ENCODE data around the gene HSPH1.
"Not testable (repeated sequence)": the region's sequence is repeated elsewhere in the genome, so short reads cannot be mapped to it uniquely, and the experiment has no call there.

Gene HSPH1

DNA sequence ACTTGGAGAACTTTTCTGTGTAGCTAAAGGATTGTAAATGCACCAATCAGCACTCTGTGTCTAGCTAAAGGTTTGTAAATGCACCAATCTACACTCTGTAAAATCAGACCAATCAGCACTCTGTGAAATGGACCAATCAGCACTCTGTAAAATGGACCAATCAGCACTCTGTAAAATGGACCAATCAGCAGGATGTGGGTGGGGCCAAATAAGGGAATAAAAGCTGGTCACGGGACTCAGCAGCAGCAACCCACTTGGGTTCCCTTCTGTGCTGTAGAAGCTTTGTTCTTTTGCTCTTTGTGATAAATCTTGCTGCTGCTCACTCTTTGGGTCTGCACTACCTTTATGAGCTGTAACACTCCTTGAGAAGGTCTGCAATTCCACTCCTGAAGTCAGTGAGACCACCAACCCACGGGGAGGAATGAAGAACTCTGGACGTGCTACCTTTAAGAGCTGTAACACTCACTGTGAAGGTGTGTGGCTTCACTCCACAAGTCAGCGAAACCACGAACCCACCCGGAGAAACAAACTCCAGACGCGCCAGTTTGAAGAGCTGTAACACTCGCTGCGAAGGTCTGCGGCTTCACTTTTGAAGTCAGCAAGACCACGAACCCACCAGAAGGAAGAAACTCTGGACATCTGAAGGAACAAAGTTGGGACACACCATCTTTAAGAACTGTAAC lies 16.2 kb upstream of the HSPH1 start:
- not testable (repeated sequence) for DNase-seq (ENCODE audit: low read depth in 2 of 2)

DNA sequence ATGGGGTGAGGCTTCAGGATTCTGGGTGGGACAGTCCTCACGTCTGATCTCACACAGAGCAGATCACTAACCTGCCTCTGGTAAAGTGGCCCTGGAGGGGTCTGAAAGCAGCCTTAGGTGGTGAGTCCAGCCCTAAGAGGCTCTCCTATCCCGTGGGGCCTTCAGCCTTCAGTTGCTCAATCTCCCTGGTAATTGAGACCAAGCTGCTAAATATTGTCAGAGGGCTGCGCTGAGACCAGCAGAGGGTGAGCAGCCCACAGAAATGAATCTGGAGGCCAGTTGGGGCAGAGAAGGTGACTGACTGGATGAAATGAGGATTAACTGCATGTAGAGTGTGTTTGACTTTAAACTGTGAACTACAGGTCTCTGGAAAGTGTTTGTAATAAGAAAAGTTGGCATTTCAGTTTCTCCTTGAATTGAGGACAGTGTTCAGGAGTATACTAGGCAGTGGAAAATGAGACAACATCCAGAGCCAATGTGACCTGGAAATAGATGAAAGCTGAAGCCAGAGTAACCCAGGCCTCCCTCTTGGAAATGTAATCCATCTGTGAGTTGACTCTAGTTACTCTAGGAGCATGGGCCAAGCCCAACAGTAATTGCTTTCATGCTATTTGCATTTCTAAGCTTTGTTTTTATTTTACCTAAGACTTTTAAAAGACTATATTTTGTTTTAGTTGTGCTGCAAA lies 14.3 kb upstream of the HSPH1 start:
- no peak for DNase-seq (ENCODE audit: low read depth in 2 of 2)

DNA sequence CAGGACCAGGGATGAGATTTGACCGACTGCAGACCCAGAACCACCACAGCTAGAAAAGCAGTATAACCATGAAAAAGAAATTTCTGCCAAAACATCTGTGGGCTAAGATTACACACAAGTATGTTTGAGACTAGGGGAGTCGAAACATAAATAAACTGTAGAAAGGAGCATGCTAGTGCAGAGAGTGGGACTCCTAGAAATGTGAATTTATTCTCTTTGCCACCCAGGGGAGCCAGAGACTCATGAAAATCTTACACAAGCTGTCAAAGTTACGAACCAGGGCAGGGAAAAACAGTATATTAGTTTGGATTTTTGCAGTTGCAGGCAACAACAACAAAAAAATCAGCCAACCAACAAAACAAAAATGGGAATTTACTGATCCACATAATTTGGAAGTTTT lies 12.3 kb upstream of the HSPH1 start:
- DNase-seq (ENCODE audit: low read depth in 2 of 2), result no peak

DNA sequence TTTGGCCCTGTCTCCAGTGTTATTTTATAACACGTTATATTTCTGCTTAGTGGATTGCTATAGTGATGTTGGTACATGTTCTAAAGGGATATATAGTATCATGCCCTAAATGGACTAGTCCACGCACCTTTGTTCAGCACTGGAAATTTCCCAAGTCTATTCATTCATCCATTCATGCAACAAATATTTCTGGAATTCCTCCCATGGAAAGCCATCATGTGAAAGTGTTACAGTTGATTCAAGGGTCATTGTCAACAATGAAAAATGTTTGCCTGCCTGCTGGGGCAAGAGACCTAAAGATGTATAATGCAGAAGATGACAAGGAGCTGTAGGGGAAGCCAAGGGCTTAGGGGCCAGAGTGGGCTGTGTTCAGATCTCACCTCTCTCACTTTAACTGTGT lies 10.8 kb upstream of the HSPH1 start:
- no peak for DNase-seq (ENCODE audit: low read depth in 2 of 2)

DNA sequence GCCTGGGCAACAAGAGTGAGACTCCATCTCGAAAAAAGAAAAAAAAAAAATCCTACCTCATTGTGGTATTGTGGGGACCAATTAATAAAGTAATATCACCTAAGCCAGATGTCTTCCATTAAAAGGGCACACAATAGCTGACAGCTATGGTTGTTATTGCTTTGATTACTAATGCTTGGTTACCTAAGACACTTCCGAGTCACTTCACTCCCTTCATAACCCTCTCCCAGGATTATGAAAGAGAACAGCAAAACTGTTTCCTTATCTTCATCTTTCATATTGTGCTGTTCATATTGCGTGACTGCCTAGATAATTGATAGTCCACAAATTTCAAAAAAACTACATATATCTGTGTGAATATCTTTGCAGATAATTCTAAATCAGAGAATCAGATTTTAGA lies 10.3 kb upstream of the HSPH1 start:
- no peak for DNase-seq (ENCODE audit: low read depth in 2 of 2)

DNA sequence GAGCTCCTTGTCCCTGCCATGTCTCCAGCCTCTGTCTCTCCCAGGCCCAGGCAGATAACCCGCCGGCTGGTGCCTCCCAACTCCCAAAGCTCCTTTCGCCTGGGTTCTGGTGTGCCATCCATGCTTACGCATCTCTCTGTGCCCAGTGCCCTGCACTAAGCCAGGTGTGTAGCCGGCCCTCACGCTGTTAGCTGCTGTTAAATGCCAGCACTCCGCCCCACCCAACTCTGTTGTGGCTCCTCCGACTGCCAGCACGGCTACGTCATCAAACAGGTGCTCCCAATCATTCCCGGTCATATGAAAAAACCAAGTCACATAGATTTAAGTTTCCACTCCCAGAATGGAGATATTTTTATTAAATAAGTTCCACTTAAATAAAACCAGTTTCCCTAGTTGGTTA lies 7.0 kb upstream of the HSPH1 start:
- no peak for DNase-seq (ENCODE audit: low read depth in 2 of 2)

DNA sequence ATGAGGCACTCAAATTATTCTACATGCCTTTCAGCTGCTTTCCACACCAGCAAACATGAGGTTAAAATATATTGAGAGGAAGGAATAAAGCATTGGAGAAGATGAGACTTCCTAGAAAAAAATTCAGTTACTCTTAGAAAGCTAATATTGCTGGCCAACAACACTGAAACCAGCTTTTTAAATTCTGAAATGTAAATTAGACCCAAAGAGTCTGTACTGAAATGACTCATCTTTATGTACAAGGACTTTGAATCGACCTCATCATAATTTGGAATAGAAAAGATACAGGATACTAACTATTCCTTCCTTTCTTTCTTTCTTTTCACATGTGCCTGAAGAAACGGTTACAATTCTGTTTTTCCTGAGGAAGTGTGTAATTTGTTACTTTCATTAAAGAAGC lies 6.5 kb upstream of the HSPH1 start:
- DNase-seq (ENCODE audit: low read depth in 2 of 2), result no peak

DNA sequence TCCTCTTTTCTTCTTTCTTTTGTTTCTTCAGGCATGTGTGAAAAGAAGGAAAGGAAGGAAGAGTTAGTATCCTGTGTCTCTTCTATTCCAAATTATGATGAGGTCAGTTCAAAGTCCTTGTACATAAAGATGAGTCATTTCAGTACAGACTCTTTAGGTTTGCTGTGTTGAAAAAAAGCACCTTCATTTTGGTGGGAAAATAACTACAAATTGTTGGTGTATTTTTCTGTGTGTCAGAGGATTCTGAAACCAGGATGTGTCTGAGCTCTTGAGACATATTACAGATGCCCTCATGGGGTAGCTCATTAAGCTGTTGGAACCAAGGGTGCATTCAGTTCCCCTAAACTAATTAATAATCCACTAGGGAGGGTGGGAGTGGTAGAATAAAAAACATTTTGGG lies 5.8 kb upstream of the HSPH1 start:
- DNase-seq (ENCODE audit: low read depth in 2 of 2), result no peak

DNA sequence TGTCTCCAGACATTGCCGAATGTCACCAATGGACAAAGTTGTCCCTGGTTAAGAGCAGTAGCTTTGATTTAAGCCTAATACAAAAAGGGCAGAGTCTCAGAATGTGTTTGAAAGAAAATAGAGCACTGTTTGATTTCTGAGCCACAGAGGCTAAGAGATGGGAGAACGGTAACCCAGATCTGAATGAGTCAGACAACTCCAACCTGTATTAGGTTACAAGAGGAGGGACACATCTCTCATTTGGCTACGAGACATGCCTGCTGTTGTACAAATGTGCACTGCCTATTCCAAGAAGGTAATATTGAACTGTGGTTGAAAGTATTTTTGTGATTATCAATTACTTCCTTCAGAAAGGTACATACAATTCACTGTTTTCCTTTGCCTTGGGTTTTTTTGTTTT lies 4.9 kb upstream of the HSPH1 start:
- DNase-seq (ENCODE audit: low read depth in 2 of 2), result no peak

DNA sequence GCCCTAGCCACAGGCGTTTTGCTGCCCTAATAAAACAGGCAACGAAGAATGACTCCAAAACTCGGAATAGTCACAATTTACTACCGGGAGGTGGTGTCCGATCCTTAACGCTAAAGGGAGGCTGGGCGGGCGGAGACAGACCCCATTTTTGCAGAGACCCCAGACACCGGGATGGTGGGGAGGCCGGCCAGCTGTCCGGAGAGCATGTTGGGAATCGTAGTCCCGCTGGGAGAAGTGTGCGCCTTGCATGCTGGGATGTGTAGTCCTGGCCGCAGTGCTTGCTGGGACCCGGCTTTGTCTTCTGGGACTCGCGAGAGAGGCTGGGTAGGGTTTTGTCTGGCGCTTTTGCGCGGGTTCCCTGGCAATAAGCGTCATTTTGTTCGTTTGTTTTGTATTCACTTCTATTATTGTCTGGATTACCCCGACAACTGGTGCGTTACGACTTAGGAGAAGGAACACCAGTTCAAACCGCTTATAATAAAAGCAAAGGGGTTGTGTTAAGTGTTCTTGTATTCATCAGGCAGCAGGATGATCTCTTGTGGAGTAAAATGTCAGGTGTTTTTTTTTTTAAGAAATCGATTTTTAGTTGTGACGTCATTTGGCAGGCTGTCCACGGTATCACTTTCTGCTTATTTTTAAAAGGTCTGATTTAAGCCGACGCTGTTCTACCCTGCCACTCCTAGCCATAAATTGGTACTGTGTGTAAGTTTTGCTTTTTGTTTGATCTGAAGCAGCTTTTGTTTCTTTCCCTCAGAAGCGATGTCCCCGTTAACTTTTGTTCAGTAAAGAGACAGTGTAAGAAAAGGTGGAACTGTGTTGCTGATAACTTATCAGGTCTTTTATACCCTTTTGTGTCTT lies 676 bp upstream of the HSPH1 start:
- DNase-seq (ENCODE audit: low read depth in 2 of 2), result peak; percentile 81 to 89

DNA sequence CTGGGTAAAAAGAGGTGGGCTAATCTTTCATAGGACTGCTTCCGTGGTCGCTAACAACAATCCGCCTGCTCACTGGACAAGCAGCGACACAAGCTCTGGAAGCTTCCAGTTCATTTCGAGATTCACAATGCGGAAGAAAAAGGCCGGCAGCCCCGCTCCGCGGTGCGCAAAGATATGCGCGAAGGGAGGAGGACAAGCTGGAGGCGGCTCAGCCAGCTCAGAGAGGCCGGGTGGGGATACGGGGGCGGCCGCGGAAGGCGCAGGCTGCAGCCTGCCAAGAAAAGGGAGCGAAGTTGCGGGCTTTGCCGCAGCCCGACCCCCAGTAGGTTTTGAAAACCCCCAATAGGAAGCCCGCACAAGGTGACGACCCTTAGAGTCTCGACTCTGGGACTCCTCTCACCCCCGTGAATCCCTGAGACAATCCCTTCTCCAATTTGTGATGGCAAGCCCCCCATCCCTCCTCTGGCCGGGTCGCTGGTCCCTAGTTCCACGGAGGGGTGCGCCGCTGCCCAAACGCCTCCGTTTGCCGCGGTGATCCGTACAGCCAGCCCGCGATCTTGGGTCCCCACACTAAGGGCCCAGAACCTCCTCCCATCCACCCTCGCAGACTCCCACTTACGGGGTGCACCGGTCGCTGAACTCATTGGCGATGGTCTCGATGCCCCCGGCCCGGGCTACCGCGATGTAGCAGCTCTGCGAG lies 697 bp downstream of the HSPH1 start:
- DNase-seq (ENCODE audit: low read depth in 2 of 2), result peak; percentile 41 to 57

DNA sequence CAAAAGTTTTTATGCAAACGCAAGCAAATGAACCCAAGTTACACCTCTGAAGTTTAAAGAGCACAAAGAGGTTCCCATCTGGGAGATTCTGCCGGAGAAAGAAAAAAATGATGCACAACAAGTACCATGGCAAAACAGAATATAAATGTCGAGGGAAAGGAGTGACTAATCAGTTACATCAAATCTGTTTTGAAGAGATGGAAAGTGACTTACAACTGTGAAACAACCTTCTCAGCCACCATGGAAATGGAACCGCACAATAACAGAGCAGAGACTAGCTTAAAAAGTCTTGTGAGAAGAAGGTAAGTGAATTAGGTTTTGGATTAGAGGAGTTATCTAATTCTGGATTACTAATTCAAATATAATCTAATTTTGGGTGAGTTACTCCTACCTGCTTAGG lies 2.4 kb downstream of the HSPH1 start:
- DNase-seq (ENCODE audit: low read depth in 2 of 2), result no peak

DNA sequence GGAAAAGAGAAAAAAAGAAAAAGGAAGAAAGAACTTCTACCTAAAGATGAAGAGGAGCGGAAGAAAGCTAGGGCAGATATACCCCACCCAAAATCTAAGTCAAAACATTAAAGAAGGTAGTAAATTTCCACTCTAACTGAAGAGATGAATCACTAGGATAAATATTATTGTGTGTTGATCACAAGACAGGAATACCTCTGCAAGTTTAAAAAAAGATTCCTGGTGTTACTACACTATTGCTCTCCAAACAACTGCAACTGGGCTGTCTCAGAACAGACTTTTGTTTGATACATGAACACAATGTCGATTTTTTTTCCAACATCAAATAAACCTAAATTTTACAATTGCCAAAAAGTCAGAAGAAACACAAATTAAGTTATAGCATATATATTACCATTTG lies 6.8 kb downstream of the HSPH1 start:
- no peak for DNase-seq (ENCODE audit: low read depth in 2 of 2)

DNA sequence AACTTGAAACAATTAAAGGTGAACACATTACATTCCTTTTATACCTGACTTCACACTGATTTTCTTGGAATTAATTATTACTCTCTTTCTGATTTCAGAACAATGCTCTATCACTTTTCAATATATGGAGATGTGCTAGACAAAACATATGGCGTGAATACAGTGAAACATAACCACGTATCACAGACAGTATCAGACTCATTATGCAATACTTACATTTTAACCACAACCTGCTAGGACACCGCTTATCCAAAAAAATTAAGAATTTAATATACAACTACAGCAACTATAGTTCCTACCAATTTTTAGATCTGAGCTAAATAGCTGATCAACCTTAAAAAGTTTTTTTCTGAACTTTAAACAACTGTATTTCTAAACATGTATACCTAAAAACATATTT lies 9.9 kb downstream of the HSPH1 start:
- no peak for DNase-seq (ENCODE audit: low read depth in 2 of 2)

DNA sequence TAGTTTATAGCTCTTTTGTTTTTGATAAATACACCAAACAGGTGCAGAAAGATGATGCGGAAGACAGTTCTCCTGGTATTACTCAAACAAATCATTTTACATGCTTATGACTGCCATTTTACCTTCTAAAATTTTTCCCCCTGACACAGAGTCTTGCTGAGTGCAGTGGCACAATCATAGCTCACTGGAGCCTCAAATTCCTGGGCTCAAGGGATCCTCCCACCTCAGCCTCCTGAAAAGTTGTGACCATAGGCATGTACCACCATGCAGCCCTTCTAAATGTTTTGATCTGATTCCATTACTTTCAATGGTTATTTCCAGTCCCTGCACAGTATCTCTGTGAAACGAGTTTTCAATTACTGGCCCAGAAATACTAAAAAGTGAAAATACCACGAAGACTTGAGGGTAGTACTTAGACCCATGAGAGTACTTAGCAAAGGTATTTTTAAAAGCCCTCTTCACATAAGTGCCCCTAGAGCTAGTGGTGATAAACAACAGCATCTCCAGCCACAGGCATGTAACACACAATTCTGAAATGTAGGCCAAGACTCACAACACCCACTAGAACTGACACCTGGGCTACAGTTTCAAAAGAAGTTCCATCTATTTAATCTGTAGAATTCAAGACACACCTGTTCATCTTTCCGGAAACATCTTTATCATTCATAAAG lies 11.3 kb downstream of the HSPH1 start:
- DNase-seq (ENCODE audit: low read depth in 2 of 2), result no peak

DNA sequence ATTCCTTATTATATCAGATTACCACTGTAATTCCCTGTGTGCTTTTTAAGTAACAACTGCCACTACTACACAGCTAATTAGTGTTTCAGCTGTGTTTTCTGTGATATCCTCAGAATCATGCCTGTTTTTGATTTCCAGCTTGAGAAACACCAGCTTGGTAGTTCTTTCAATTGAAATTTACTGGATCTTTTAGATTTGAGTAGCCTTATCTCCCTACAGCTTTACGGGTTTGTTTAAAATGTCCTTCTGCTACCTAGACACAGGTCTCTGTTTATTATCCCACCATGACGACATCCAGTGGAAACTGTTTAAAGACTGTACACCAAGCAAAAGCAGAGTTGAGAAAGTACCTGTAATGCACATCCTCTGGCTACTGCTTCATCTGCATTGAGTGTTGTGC lies 12.1 kb downstream of the HSPH1 start:
- DNase-seq (ENCODE audit: low read depth in 2 of 2), result no peak

DNA sequence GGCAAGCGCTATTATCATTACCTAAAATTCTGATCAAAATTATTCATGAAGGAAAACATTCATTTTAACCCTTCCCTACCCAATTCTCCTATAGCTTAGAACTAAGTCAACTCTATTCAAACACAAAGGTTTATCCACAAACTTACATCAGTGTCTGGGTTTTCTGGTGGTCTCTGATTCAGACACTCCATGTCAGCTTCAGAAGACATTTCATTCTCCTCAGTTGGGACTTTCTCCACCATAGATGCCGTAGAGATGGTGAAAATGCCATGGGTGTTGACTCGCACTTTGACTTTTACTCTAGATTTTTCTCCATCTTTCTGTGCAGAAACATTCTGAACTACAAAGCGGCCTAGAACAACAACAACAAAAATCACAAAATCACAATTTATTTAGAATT lies 16.3 kb downstream of the HSPH1 start:
- DNase-seq (ENCODE audit: low read depth in 2 of 2), result no peak

DNA sequence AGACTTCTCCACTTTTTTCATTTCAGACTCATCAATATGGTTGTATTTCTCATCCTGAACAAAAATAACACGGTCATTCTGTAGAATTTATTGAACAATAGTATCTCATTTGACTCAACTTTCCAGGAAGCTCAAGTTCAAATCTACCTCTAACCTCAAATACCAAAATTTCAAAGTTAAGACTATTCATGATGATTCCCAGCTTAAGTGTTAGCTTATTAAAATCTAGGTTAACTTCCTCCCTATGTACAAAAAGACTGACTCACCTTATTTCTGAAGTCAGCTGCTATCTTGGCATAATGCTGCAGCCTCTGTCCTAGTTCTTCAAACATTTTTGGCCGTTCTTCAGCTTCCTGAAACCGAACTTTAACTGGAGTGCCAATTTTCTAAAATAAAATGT lies 23.2 kb downstream of the HSPH1 start:
- DNase-seq (ENCODE audit: low read depth in 2 of 2), result no peak

DNA sequence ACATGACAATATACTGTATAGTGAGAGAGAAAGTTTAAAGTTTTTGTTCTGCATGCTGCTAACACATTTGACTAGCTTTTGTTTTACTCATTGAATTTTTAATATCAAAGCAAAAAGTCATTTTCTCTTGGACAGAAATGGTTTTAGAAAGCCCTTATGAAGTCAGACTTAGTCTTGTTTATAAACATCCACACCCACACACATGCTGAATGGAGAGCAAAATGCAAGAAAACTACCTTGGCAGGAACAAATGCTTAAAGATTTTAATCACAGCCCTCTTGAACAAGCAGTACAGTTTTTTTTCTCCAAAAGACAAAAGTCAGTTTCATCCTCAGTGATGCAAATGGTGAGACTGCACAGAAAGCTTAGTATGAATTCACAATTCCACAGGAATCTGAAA lies 25.0 kb downstream of the HSPH1 start:
- DNase-seq (ENCODE audit: low read depth in 2 of 2), result no peak

DNA sequence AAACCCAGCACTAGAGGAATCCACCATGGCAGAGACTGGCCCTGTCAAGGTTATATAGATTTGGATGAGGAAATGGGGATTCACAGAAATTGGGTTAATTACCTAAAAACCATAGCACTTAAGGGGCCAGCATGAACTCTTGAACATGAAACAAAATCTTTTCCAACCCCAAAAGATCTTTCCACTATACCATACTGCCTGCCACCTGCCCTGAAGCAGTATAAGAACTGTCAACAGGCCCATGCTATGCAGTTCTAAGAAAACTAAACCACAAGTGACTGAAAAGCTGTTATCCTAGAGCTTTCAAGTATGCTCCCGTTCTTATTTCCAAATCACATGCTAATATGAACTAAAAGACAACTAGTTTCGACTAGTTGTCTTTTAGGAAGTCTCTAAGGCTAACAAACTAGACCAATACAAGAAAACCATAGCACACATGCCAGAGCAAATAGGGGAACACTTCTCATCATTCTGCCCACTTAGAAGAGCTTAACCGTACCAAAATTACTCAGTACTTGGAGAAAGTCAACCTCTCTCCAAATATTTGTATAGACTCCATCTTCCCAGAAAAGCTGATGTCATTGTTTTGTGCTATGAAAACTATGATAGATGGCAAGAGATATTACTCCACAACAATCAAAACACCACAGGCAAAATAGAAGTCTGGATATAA lies 27.5 kb downstream of the HSPH1 start:
- DNase-seq (ENCODE audit: low read depth in 2 of 2), result no peak

DNA sequence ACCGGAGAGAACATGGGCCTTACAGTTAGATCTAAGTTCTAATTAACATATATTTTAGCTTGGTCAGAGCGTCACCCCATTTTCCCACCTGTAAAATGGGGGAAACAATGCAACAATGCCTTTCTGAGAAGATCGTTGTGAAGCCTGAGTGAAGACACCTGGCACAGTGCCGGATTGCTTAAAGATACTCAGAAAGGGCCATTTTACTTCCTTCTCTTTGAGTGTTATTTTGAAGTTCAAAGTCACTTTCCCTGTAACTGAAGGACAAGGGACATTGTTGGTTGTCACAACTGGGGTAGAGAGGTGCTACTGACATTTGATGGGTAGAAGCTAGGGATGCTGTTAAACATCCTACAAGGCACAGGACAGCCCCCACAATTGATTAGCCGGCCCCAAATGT lies 28.1 kb downstream of the HSPH1 start:
- DNase-seq (ENCODE audit: low read depth in 2 of 2), result no peak
